ENCODE results near the gene GOLGA8M.
"Not testable (repeated sequence)": the region's sequence is repeated elsewhere in the genome, so short reads cannot be mapped to it uniquely, and the experiment has no call there.

GRCh38 chr15:28673533-28673932 lies 38.7 kb downstream of the GOLGA8M start:
- not testable (repeated sequence) for TF ChIP-seq CTCF, POLR2A (IDR thresholded peaks at IDR 0.05)

All from stomach (tissue), 4 donors.